Heart left ventricle (tissue), 16 donors: ENCODE measurements around the gene RNF187. TPM values are rescaled to one million over a fixed set of nuclear protein-coding genes. Genes with fewer than 3 reads are reported as not detected.

Experiments used
- ATAC-seq, 4 donors: fragments of 200-7000 bp; cut with Tn5 transposase; one replicate each; pipeline ENCODE4 v1.9.1; 2020 to 2022; ENCODE audit warnings: moderate library complexity in 4 of 4, mild to moderate bottlenecking in 3 of 4, moderate number of reproducible peaks in 1 of 4
- DNase-seq, 5 donors: peaks; one replicate each; pipeline ENCODE4 v3.0.0-alpha.2; 2020
- H3K27ac ChIP-seq, 12 donors: fragments of 200-600 bp; sonication (generic) in 4 of 12; one replicate each; pipeline versions ENCODE4 v1.5.0 to v1.8.0; 2016 to 2022; ENCODE audit warnings: mild to moderate bottlenecking in 2 of 12
- H3K27me3 ChIP-seq, 9 donors: fragments of 200-600 bp; sonication (generic) in 2 of 9; one replicate each; pipeline versions ENCODE4 v1.5.1 to v1.8.0; 2016 to 2022; ENCODE audit warnings: mild to moderate bottlenecking in 3 of 9
- H3K36me3 ChIP-seq, 9 donors: fragments of 200-600 bp; sonication (generic) in 2 of 9; one replicate each; pipeline versions ENCODE4 v1.5.0 to v1.8.0; 2018 to 2022; ENCODE audit warnings: mild to moderate bottlenecking in 2 of 9
- H3K4me1 ChIP-seq, 12 donors: fragments of 200-600 bp; sonication (generic) in 4 of 12; one replicate each; pipeline versions ENCODE4 v1.5.0 to v1.8.0; 2016 to 2022; ENCODE audit warnings: mild to moderate bottlenecking in 3 of 12
- H3K4me3 ChIP-seq, 12 donors: fragments of 200-600 bp; sonication (generic) in 4 of 12; one replicate each; pipeline versions ENCODE4 v1.5.0 to v1.8.0; 2017 to 2022; ENCODE audit warnings: mild to moderate bottlenecking in 9 of 12, moderate library complexity in 4 of 12
- H3K9me3 ChIP-seq, 12 donors: fragments of 200-600 bp; sonication (generic) in 4 of 12; one replicate each; pipeline versions ENCODE4 v1.5.0 to v1.8.0; 2016 to 2022; ENCODE audit warnings: mild to moderate bottlenecking in 1 of 12
- POLR2A ChIP-seq, 2 donors: fragments of 450-650 bp; IDR thresholded peaks; one replicate each; pipeline ENCODE4 v1.6.1; 2017; ENCODE audit warnings: antibody characterized with exemption in 2 of 2, mild to moderate bottlenecking in 2 of 2, moderate library complexity in 2 of 2
- WGBS, 4 donors: extraction: QIAGEN DNeasy Blood & Tissue Kit in 2 of 4; methylation state at CpG; one replicate each; pipeline versions ENCODE4 v1.1.5 to v1.1.7; 2013 to 2018; 5-methylcytosine and 5-hydroxymethylcytosine counted together
- intact Hi-C, 10 donors: fragments of 100-400 bp; cut with DNase I; formaldehyde crosslinking; loops; one replicate each; pipeline versions ENCODE4 v1.11.1 to v1.14.2; 2022
- polyA plus RNA-seq, 2 donors: library from polyadenylated mRNA; stranded (reverse); fragments of 200-250 nt; gene quantifications; one replicate each; pipeline ENCODE4 v1.2.3, GENCODE V29; 2013
- total RNA-seq, 9 donors: library from RNA; depleted of rRNA in 2 of 9; stranded (reverse); fragments of >200 nt in 2 of 9; fragmentation: NEBNext Ultra II Directional in 3 of 9; extraction: Animal tissue kit (Norgen Biotek cat#: 25700) in 3 of 9; gene quantifications; one replicate each; pipeline versions ENCODE4 v1.1.0 to v1.2.4, GENCODE V29; 2016 to 2023
- TF ChIP-seq, protein P1 (sequence below), 12 donors: fragments of 200-600 bp; sonication (generic) in 4 of 12; IDR thresholded peaks; one replicate each; pipeline versions ENCODE4 v1.5.0 to v1.8.0; 2018 to 2022; ENCODE audit warnings: antibody characterized with exemption in 12 of 12, mild to moderate bottlenecking in 5 of 12
- donor health status: ischemic (EF 13 %, LVEDD 7.1; RV severe dilation, severe dysfunction).
- donor health status: healthy with polysubstance abuse.
- donor health status: DM: no; HTN: yes; CAD: no.
- donor health status: DM: no; HTN: no; CAD: no.
- donor health status: ischemic (EF 25% LVEDD 6.9; RV normal size, moderate dysfunction).
- donor health status: ischemic (EF 25% LVEDD 5.7; RV mildly dilated, moderate dysfunction).
- donor health status: healthy.
- donor health status: DM: yes; HTN: yes; CAD: no.
- donor health status: ischemic (EF 35%, LVEDD 5.7; RV mildly dilated, moderate dysfunction).
- donor health status: nonischemic (EF 11% LVEDD 7.7; RV severe dilation, severe dysfunction).
- donor health status: DM: yes; HTN: yes; CAD: no.
- donor health status: PGD.
- donor health status: ischemic (EF 29% LVEDD 5.4; RV normal size, mild dysfunction).
- donor health status: nonischemic (EF 23%, LVEDD 6.1; RV moderate dilation, normal function).

Gene RNF187
- total and polyA plus RNA-seq, 11 donors, result 26.1 to 96.3 (median 70.6) TPM

- Histone ChIP-seq H3K4me1 (peaks cover 0 to 22% (median 4%) of the 10 kb centered on the region in 12 donors), H3K27me3 (peaks cover 0 to 58% (median 24%) of the 10 kb centered on the region in 9 donors), H3K27ac (no peak overlapping the region), H3K4me3 (peak overlapping the region in 4 of 12 donors; percentile 23 to 60 (median 58)), H3K9me3 (no peaks in the 10 kb centered on the region), H3K36me3 (no peaks in the 10 kb centered on the region)
- TF ChIP-seq, protein P1, sequence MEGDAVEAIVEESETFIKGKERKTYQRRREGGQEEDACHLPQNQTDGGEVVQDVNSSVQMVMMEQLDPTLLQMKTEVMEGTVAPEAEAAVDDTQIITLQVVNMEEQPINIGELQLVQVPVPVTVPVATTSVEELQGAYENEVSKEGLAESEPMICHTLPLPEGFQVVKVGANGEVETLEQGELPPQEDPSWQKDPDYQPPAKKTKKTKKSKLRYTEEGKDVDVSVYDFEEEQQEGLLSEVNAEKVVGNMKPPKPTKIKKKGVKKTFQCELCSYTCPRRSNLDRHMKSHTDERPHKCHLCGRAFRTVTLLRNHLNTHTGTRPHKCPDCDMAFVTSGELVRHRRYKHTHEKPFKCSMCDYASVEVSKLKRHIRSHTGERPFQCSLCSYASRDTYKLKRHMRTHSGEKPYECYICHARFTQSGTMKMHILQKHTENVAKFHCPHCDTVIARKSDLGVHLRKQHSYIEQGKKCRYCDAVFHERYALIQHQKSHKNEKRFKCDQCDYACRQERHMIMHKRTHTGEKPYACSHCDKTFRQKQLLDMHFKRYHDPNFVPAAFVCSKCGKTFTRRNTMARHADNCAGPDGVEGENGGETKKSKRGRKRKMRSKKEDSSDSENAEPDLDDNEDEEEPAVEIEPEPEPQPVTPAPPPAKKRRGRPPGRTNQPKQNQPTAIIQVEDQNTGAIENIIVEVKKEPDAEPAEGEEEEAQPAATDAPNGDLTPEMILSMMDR (IDR thresholded peaks at IDR 0.05), result no peak
- no peak for TF ChIP-seq POLR2A (IDR thresholded peaks at IDR 0.05)
- intact Hi-C loops, result no loop called here
- no peak for DNase-seq
- WGBS, 4 donors, result 50 to 73% (median 64%) methylated on average over 15 of the region's 15 CpGs
- ATAC-seq, result no peak
Measured at GRCh38 chr1:228446852-228447251, 40.3 kb upstream of the RNF187 start.

DNA sequence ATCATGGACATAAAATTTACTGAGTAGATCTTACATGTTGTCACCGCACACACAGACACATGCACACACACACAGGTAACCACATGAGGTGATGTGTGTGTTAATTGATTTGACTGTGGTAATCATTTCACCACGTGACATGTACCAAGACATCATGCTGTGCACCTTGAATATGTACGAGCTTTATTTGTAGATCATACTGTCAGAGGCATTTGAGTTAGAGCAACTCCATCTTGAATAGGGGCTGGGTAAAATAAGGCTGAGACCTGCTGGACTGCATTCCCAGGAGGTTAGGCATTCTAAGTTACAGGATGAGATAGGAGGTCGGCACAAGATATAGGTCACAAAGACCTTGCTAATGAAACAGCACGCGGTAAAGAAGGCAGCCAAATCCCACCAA is 38.8 kb upstream of the RNF187 start:
- H3K27ac ChIP-seq, result no peak overlapping the region

DNA sequence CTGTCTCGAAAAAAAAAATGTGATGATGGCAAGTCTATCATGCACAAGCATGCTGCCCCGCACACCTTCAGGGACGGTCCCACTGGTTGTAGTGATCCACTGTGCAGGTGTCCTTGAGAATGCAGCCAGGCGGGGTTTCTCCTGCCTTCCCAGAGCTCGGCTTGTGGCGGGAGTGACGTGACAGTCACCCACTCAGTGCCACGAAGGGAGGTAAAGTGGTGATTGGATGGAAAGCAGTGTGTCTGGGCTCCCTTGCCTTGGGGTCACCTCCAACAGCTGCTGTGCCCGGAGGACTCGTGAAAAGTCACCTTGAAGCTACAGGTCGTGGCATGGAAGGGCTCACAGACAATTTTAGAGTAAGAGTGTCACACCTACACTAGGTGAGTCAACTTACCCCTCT is 37.0 kb upstream of the RNF187 start:
- Histone ChIP-seq H3K4me1 (peaks cover 0 to 23% (median 4%) of the 10 kb centered on the region in 12 donors), H3K36me3 (peaks cover 0 to 3% (median 0%) of the 10 kb centered on the region in 9 donors), H3K27me3 (peaks cover 0 to 30% (median 5%) of the 10 kb centered on the region in 9 donors), H3K4me3 (no peak overlapping the region), H3K9me3 (no peaks in the 10 kb centered on the region), H3K27ac (no peak overlapping the region)
- TF ChIP-seq, protein P1 (IDR thresholded peaks at IDR 0.05), result no peak
- no peak for TF ChIP-seq POLR2A (IDR thresholded peaks at IDR 0.05)
- DNase-seq (no peak), ATAC-seq (no peak)
- 75 to 93% (median 85%) methylated on average over 8 to 11 of the region's 11 CpGs for WGBS, 4 donors
- intact Hi-C loops, result loop anchor here in 1 of 10 donors (10.0 kb wide), 1 partner anchor 235 kb away; no protein-coding TSS in a partner anchor

More for the DNA sequence above, 38.8 kb upstream of the RNF187 start:
- DNase-seq (no peak), ATAC-seq (no peak)
- intact Hi-C loops, result no loop called here
- peaks cover 0 to 48% (median 16%) of the 10 kb centered on the region in 9 donors for H3K27me3 ChIP-seq
- H3K4me3 ChIP-seq, result no peak overlapping the region
- 80 to 87% (median 82%) methylated on average over 6 of the region's 6 CpGs for WGBS, 4 donors
- H3K36me3 ChIP-seq, result no peaks in the 10 kb centered on the region
- peaks cover 0 to 16% (median 4%) of the 10 kb centered on the region in 12 donors for H3K4me1 ChIP-seq
- H3K9me3 ChIP-seq, result no peaks in the 10 kb centered on the region
- TF ChIP-seq, protein P1 (IDR thresholded peaks at IDR 0.05), result no peak
- no peak for TF ChIP-seq POLR2A (IDR thresholded peaks at IDR 0.05)

DNA sequence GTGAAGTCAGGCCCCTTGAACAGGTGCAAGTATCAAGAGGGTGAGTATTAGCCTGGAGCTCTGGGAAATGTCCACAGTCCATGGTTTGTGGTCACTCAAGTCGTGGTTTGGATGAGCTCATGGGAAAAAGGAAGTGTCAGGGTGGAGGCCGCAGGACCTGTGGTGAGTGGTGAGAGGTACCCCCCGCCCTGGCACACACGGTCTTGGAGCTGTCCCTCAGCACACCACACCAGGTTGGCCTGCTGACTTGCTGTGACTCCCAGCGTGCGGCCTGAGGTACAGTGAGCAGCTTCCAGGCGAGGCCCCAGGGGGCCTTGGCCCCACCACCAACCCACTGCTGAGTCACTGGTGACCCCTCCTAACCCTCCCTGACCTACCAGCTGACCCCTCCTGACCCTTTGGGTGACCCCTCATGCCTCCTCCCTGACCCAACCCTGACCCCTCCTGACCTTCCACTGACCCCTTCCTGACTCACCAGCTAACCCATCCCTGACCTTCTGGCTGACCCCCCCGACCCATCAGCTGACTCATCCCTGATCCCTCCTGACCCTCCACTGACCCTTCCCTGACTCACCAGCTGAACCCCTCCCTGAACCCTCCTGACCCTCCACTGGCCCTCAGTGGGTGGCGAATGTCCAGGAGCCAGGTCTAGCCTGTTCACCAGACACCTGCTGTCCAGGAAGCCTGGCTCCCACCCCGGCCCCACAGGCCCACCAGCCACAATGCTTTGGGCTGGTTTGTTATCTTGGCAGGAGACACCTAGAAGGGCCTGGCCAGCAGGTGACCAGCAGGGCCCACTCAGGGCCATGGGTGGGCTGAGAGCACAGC is 34.8 kb upstream of the RNF187 start:
- peak in 1 of 4 donors; percentile 5 for ATAC-seq

More for the DNA sequence above, 34.8 kb upstream of the RNF187 start:
- Histone ChIP-seq H3K4me3 (no peak overlapping the region), H3K4me1 (peaks cover 0 to 30% (median 11%) of the 10 kb centered on the region in 12 donors), H3K9me3 (no peaks in the 10 kb centered on the region), H3K27ac (no peak overlapping the region), H3K27me3 (peaks cover 0 to 12% (median 0%) of the 10 kb centered on the region in 9 donors), H3K36me3 (peaks cover 0 to 3% (median 0%) of the 10 kb centered on the region in 9 donors)
- intact Hi-C loops, result loop anchor here in 1 of 10 donors (10.0 kb wide), 1 partner anchor 238 kb away; no protein-coding TSS in a partner anchor
- 84 to 86% (median 86%) methylated on average over 10 of the region's 10 CpGs for WGBS, 4 donors
- DNase-seq, result no peak
- TF ChIP-seq, protein P1 (IDR thresholded peaks at IDR 0.05), result no peak
- no peak for TF ChIP-seq POLR2A (IDR thresholded peaks at IDR 0.05)
